Fibroblast of pulmonary artery (primary cell): ENCODE measurements around the gene TLL2.

Experiments
- DNase-seq: peaks from one replicate; pipeline ENCODE4 v3.0.0-alpha.2; 2010; ENCODE audit warnings: low read depth
- H3K4me3 ChIP-seq: replicated peaks from 2 replicates; pipeline ENCODE4 v1.5.1; 2011; ENCODE audit warnings: low read depth, mild to moderate bottlenecking, control low read depth, low read length, moderate library complexity
- TF ChIP-seq, protein P1 (sequence below): IDR thresholded peaks from 2 replicates; pipeline ENCODE4 v1.5.1; 2011; ENCODE audit warnings: mild to moderate bottlenecking, control low read depth, low read length, inconsistent platforms; ENCODE audit errors: missing control alignments

Gene TLL2

DNA sequence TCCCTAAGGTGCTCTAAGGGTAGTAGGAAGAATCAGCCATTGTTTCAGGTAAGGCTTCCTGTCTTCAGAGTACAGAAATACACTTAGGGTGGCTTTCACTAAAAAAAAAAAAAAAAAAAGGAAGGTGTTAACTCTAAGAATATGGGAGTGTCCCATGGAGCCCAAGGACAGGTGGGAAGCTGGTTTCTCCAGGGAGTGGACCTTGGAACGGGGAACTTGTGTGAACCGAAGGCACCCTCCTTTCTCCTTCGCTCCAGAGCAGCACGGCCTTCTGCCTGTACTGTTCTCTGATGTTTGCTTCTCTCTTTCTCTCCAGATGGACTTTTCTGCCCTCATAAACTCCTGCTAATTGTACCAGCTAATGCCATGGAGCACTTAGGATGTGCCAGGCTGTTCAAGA lies 161.1 kb downstream of the TLL2 start:
- DNase-seq, result no peak
- TF ChIP-seq, protein P1, sequence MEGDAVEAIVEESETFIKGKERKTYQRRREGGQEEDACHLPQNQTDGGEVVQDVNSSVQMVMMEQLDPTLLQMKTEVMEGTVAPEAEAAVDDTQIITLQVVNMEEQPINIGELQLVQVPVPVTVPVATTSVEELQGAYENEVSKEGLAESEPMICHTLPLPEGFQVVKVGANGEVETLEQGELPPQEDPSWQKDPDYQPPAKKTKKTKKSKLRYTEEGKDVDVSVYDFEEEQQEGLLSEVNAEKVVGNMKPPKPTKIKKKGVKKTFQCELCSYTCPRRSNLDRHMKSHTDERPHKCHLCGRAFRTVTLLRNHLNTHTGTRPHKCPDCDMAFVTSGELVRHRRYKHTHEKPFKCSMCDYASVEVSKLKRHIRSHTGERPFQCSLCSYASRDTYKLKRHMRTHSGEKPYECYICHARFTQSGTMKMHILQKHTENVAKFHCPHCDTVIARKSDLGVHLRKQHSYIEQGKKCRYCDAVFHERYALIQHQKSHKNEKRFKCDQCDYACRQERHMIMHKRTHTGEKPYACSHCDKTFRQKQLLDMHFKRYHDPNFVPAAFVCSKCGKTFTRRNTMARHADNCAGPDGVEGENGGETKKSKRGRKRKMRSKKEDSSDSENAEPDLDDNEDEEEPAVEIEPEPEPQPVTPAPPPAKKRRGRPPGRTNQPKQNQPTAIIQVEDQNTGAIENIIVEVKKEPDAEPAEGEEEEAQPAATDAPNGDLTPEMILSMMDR, result no peak
- no peak overlapping the region for H3K4me3 ChIP-seq

DNA sequence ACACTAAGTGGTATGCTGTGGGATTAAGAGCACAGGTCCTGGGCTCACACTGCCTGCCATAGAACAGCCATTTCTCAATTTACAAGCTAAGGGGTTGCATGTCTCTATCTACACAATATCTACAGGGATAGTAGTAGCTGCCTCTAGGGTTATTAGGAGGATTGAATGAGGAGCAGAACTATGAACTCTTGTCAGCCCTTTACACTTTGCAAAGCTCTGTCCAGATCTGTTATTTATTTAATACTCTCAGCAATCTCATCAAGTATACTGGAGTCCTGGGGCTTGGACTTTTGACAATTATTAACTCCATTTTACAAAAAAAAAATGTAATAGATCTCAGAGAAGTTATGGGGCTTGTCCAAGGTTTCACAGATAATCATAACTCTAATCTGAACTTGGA lies 161.7 kb downstream of the TLL2 start:
- H3K4me3 ChIP-seq, result no peak overlapping the region
- TF ChIP-seq, protein P1, result no peak

DNA sequence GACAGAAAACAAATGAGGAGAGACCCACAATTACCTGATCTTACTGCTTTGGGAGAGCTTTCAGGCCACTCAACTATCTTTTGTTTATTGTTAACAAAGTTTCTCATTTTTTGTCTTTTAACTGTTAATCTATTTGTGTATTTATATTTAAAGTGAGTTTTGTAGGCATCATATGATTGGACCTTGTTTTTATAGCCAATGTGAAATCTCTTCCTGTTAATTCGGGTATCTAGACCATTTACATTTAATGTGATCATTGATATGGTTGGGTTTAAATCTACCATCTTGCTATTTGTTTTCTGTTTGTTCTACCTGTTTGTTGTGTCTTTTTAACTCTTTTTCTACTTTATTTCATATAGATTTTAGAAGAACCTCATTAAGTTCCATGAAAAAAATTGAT lies 167.4 kb downstream of the TLL2 start:
- no peak overlapping the region for H3K4me3 ChIP-seq
- no peak for DNase-seq
- TF ChIP-seq, protein P1, result no peak

More for the DNA sequence above, 161.7 kb downstream of the TLL2 start:
- no peak for DNase-seq

DNA sequence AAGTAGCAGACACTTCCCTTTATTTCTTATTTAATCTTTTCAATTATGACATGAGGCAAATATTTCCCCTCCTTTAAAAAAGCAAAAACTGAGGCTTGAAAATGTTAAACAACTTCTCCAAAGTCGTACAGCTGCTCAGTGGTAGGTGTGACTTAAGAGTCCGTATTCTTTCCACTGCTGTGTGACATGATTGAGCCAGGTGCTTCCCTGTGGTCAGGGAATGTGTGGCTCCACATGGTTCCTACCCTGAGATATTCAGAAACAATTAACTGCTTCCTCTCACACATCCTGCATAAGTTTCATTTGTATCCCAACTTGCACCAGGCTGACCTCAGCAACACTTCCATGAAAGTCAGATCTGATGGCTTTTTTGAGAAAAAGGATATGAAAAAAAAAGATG lies 168.5 kb downstream of the TLL2 start:
- TF ChIP-seq, protein P1, result no peak
- H3K4me3 ChIP-seq, result no peak overlapping the region
- DNase-seq, result no peak

DNA sequence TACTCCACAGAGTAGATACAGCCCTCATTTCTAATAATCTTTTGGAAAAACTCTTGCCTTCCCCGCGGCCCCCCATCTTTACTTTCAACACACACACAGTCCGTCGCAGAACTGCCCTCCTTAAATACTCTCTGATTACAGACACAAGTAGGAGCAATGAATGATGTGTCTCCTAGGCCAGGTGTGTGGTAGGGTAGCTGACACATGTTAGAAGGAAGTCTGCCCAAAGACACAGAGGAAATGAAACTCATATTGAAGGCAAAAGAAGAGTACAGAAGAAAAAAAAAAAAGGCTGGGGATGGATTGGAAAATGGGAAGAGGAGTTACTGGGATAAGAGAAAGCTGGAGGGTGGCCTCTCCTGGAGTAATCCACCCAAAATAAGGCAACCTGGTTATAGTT lies 169.5 kb downstream of the TLL2 start:
- no peak overlapping the region for H3K4me3 ChIP-seq
- TF ChIP-seq, protein P1, result no peak
- no peak for DNase-seq

DNA sequence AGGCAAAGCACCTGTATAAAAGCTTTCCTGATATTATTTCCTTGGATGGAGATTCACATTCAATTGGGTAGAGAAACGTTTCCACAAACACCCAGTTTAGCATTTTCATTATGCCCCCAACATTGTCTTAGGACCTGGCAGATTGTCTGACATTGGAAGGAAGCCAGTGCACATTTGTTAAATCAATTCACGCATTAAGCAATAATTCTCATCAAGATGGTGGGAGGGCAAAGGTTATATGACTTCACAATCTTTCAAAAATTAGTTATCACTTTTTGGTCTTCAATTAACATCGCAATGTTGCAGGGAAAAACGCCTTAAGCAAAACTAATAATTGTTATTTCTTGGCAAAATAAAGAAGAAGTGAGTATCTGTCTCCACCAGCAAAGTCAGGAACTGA lies 171.3 kb downstream of the TLL2 start:
- no peak overlapping the region for H3K4me3 ChIP-seq
- TF ChIP-seq, protein P1, result no peak
- DNase-seq, result no peak

DNA sequence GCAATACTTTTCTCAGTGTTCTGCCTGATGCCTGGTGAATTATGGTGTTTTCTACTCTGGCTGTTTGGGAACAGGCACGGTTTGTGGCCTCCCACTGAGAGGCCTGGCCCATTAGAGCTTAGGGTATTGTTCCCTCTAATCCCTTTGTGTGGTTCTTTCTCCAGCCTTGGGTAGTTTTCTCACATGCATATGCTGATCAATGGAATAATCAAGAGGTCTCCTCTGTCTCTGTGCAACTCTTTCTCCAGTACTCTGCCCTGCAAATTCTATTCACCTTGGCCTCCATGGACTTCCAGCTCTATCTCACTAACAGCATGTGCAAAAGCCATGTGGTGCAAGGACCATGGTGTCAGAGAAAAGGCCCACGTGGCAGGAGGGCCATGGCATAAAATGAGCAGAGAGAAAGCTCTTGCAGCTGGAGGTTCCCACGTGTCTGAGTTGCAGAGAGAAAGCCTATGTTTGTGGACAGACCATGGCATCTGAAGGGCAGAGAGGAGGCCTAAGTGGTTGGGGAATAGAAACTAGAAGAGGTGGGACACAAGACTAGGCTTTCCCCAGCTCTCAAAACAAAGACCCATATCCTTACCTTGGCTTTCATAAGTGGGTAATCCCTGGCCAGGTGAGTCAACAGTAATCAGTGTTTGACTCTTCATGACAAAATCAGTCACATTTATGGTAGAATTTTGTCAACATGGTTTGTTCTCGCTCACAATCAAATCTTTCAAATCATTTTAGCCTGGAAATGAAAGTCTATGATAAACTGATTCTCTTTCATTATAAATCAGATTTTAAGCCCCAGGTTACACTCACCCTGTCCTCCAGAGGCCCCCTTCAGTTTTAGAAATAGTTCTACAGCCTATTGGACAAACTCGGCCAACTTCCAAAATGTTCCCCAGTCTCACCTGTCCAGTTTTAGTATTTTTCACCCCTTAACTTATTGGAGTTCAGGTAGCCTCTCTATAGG lies 172.2 kb downstream of the TLL2 start:
- H3K4me3 ChIP-seq, result no peak overlapping the region
- no peak for DNase-seq
- TF ChIP-seq, protein P1, result no peak
